Measurements from ENCODE around the gene TNFRSF8. TPM values are rescaled to one million over a fixed set of nuclear protein-coding genes. Genes with fewer than 3 reads are reported as not detected.

Gene TNFRSF8
- total and polyA plus RNA-seq, 7 experiments from 2014 or later, result 0.56 to 29.3 (median 4.0) TPM; not detected in 4

DNA sequence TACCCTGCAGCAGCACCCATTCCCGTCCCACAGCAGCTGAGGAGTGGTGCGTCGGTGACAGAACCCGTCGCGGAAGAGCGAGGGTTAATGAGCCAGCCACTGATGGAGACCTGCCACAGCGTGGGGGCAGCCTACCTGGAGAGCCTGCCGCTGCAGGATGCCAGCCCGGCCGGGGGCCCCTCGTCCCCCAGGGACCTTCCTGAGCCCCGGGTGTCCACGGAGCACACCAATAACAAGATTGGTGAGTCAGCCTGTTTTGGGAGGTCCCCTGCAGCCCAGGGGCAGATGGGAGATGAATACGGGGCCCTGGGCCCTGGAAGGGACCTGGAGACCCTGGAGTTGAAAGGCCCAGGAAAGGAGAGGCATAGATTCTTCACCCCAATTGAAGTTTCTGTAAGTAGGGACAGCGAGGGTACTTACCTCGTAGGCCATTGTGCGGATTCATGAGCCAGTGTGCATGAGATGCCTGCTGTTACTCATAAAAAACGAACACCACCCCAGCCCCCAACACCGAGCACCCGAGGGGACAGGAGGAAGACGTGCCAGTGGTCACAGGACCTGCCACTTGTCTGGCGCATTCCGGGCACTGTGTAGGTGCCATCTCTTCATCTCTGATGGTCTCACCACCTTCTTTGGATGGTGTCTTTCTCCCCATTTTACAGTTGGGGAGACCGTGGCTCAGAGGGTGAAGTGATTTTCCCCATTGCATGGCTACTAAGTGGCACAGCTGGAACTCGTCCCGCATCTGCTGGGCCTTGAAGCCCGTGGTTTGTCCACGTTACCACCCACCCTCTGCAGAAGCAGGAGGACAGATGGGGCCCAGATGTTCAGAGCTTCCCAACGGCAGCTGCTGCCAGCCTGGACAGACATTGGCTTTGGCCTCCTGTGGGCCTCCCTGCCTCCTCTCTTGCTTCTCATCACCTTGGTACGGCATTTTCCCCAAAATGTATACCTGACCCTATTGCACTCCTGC lies 75.4 kb downstream of the TNFRSF8 start:
- H3K27me3 ChIP-seq (ENCODE audit: control insufficient read depth in 2 of 2, insufficient read depth in 2 of 2, low read length in 2 of 2), result no peaks in the 10 kb centered on the region
- H3K9me3 ChIP-seq (ENCODE audit: control insufficient read depth in 2 of 3, low read length in 3 of 3), result no peaks in the 10 kb centered on the region
- H3K36me3 Mint-ChIP-seq, result peaks cover 0 to 4% (median 0%) of the 10 kb centered on the region in 5 donors
- POLR2A ChIA-PET, result interaction anchor here (0.8 to 6.7 kb wide), 5 partner anchors 13 to 70 kb away, joined by 3 to 57 read pairs (median 3); no protein-coding TSS in a partner anchor
- peak overlapping the region in 3 of 9 donors; percentile 36 to 55 (median 50) for H3K27ac Mint-ChIP-seq
- H3K27ac ChIP-seq (ENCODE audit: low read depth, low read length), result no peak overlapping the region
- no peaks in the 10 kb centered on the region for H3K27me3 Mint-ChIP-seq
- ATAC-seq, result no peak
- CTCF ChIA-PET, result interaction anchor here (1.3 to 2.2 kb wide), 3 partner anchors 12 to 13 kb away, joined by 5 to 12 read pairs (median 7); no protein-coding TSS in a partner anchor
- no peaks in the 10 kb centered on the region for H3K36me3 ChIP-seq (ENCODE audit: control insufficient read depth in 2 of 3, insufficient read depth in 3 of 3, low read length in 3 of 3)
- no peaks in the 10 kb centered on the region for H3K9me3 Mint-ChIP-seq
- intact Hi-C loops (cut with micrococcal nuclease), result no loop called here
- peaks cover 4 to 16% of the 10 kb centered on the region in 2 donors for H3K4me1 ChIP-seq (ENCODE audit: control insufficient read depth in 2 of 2, insufficient read depth in 2 of 2, low read length in 2 of 2)
- no peak for DNase-seq
- peaks cover 13 to 27% (median 22%) of the 10 kb centered on the region in 7 donors for H3K4me1 Mint-ChIP-seq
- no peak overlapping the region for H3K4me3 ChIP-seq (ENCODE audit: low read length)
- H3K4me3 Mint-ChIP-seq, result no peak overlapping the region

DNA sequence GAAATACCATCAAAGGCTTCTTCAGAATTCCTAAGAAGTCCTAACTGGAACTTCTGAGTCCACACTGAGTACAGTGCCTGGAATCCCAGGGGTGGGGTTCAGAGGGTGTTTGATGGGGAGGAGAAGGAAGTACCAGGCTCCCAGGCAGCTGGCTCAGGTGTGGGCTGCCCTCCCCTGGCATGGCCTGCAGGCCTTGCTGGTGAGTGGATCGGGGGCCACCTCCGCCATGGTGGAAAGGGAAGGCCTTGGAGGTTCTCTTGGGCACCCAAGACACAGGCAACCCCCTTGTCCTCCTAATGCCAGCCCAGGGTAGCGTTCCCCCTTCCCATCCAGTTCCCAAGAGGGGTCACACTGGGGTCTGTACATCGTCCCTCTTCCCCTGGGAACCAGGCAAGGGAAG lies 76.9 kb downstream of the TNFRSF8 start:
- H3K27ac Mint-ChIP-seq, result peak overlapping the region in 2 of 9 donors; percentile 5 to 43
- peaks cover 16 to 28% (median 23%) of the 10 kb centered on the region in 7 donors for H3K4me1 Mint-ChIP-seq
- POLR2A ChIA-PET, result interaction anchor here (0.8 to 6.7 kb wide), 4 partner anchors 11 to 37 kb away, joined by 3 to 57 read pairs (median 4); no protein-coding TSS in a partner anchor
- Histone ChIP-seq H3K36me3 (ENCODE audit: control insufficient read depth in 2 of 3, insufficient read depth in 3 of 3, low read length in 3 of 3) (no peaks in the 10 kb centered on the region), H3K27me3 (ENCODE audit: control insufficient read depth in 2 of 2, insufficient read depth in 2 of 2, low read length in 2 of 2) (no peaks in the 10 kb centered on the region), H3K4me1 (ENCODE audit: control insufficient read depth in 2 of 2, insufficient read depth in 2 of 2, low read length in 2 of 2) (peaks cover 12 to 16% of the 10 kb centered on the region in 2 donors), H3K27ac (ENCODE audit: low read depth, low read length) (no peak overlapping the region), H3K9me3 (ENCODE audit: control insufficient read depth in 2 of 3, low read length in 3 of 3) (no peaks in the 10 kb centered on the region), H3K4me3 (ENCODE audit: low read length) (no peak overlapping the region)
- intact Hi-C loops (cut with micrococcal nuclease), result no loop called here
- H3K9me3 Mint-ChIP-seq, result peaks cover 0 to 1% (median 0%) of the 10 kb centered on the region in 11 donors
- ATAC-seq (no peak), DNase-seq (no peak)
- H3K27me3 Mint-ChIP-seq, result no peaks in the 10 kb centered on the region
- CTCF ChIA-PET, result interaction anchor here (2.2 kb wide), 1 partner anchor 15 kb away, joined by 7 read pairs; no protein-coding TSS in a partner anchor
- H3K36me3 Mint-ChIP-seq, result peaks cover 0 to 9% (median 0%) of the 10 kb centered on the region in 5 donors
- no peak overlapping the region for H3K4me3 Mint-ChIP-seq

DNA sequence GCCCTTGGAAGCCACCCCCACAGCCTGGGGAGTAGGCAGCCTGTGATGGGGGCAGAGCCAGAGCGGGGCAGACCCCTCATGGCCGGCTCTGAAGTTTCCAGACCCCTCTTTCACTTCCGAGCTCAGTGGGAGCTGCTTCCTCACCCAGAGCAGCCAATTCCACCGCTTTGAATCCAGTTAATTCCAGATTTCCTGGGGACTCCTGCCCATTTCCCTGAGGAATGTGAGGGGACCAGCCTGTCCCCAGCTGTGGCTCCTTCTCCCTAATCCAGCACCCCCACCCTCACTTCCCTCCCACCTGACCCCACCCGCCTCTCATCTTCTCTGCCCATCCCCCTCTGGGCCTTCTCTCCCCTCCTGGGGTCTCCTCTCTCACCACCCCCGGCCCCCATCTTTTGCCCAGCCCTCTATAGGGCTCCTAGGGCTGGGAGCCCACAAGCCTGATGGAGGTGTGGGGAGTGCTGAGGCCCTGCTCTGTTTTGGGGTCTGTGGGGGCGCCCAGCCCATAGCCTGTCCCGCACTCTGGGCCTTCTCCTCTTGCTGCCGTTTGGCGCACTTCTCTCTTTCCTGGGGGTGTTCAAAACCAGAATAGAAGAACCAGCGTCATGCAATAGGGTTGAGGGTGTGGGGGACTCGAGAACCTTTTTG lies 77.5 kb downstream of the TNFRSF8 start:
- Histone ChIP-seq H3K9me3 (ENCODE audit: control insufficient read depth in 2 of 3, low read length in 3 of 3) (no peaks in the 10 kb centered on the region), H3K4me3 (ENCODE audit: low read length) (no peak overlapping the region), H3K4me1 (ENCODE audit: control insufficient read depth in 2 of 2, insufficient read depth in 2 of 2, low read length in 2 of 2) (peaks cover 12 to 16% of the 10 kb centered on the region in 2 donors), H3K27me3 (ENCODE audit: control insufficient read depth in 2 of 2, insufficient read depth in 2 of 2, low read length in 2 of 2) (no peaks in the 10 kb centered on the region), H3K36me3 (ENCODE audit: control insufficient read depth in 2 of 3, insufficient read depth in 3 of 3, low read length in 3 of 3) (no peaks in the 10 kb centered on the region), H3K27ac (ENCODE audit: low read depth, low read length) (no peak overlapping the region)
- H3K4me1 Mint-ChIP-seq, result peaks cover 16 to 33% (median 27%) of the 10 kb centered on the region in 7 donors
- CTCF ChIA-PET, result interaction anchor here (2.2 kb wide), 1 partner anchor 15 kb away, joined by 7 read pairs; no protein-coding TSS in a partner anchor
- H3K4me3 Mint-ChIP-seq, result no peak overlapping the region
- H3K27ac Mint-ChIP-seq, result peak overlapping the region in 1 of 9 donors; percentile 33
- no peaks in the 10 kb centered on the region for H3K27me3 Mint-ChIP-seq
- intact Hi-C loops (cut with micrococcal nuclease), result no loop called here
- peaks cover 0 to 1% (median 0%) of the 10 kb centered on the region in 11 donors for H3K9me3 Mint-ChIP-seq
- ATAC-seq (no peak), DNase-seq (no peak)
- POLR2A ChIA-PET, result interaction anchor here (6.7 kb wide), 1 partner anchor 11 kb away, joined by 57 read pairs; no protein-coding TSS in a partner anchor
- H3K36me3 Mint-ChIP-seq, result peaks cover 0 to 9% (median 0%) of the 10 kb centered on the region in 5 donors

DNA sequence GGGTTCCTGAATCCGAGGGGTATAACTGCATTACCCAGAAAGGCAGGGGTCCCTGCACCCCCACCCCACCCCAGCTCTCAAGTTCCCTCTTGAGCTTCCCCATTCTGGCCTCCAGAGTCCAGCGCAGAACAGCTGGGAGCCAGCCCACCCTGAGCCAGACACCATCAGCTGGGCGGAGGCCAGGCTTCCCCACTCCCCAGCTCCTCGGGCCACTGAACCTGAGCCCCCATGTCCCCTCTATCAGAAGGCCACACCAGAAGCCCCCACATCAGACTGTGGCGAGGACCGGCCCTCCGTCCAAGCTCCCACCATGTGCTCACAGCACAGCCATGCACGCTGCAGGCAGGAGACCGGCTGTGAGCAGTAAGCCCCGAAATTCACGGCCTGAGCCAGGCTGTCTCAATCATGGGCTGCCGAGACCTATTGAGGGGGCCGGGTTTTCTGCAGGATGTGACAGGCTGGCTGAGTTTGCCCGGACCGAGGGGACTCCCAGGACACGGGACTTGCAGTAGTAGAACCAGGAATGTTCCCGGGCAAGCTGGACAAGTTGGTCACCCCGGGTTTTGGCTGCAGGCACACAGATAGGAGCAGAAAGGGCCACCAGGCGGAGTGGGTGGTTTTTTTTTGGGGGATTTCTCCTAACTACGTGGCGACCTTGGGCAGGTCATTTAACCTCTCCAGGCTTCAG lies 78.2 kb downstream of the TNFRSF8 start:
- POLR2A ChIA-PET, result interaction anchor here (0.7 to 6.7 kb wide), 2 partner anchors 10 to 90 kb away, joined by 3 to 57 read pairs; no protein-coding TSS in a partner anchor
- ATAC-seq (no peak), DNase-seq (no peak)
- intact Hi-C loops (cut with micrococcal nuclease), result no loop called here
- CTCF ChIA-PET, result interaction anchor here (0.8 to 1.7 kb wide), 2 partner anchors 17 to 41 kb away, joined by 3 to 5 read pairs; no protein-coding TSS in a partner anchor
- peaks cover 12 to 20% of the 10 kb centered on the region in 2 donors for H3K4me1 ChIP-seq (ENCODE audit: control insufficient read depth in 2 of 2, insufficient read depth in 2 of 2, low read length in 2 of 2)
- no peak overlapping the region for H3K27ac ChIP-seq (ENCODE audit: low read depth, low read length)
- Mint-ChIP-seq H3K9me3 (peaks cover 0 to 1% (median 0%) of the 10 kb centered on the region in 11 donors), H3K27me3 (no peaks in the 10 kb centered on the region), H3K4me1 (peaks cover 20 to 37% (median 29%) of the 10 kb centered on the region in 7 donors), H3K36me3 (peaks cover 0 to 9% (median 0%) of the 10 kb centered on the region in 5 donors), H3K27ac (peak overlapping the region in 5 of 9 donors; percentile 11 to 65 (median 45)), H3K4me3 (no peak overlapping the region)
- H3K4me3 ChIP-seq (ENCODE audit: low read length), result no peak overlapping the region
- H3K27me3 ChIP-seq (ENCODE audit: control insufficient read depth in 2 of 2, insufficient read depth in 2 of 2, low read length in 2 of 2), result no peaks in the 10 kb centered on the region
- H3K9me3 ChIP-seq (ENCODE audit: control insufficient read depth in 2 of 3, low read length in 3 of 3), result no peaks in the 10 kb centered on the region
- no peaks in the 10 kb centered on the region for H3K36me3 ChIP-seq (ENCODE audit: control insufficient read depth in 2 of 3, insufficient read depth in 3 of 3, low read length in 3 of 3)

DNA sequence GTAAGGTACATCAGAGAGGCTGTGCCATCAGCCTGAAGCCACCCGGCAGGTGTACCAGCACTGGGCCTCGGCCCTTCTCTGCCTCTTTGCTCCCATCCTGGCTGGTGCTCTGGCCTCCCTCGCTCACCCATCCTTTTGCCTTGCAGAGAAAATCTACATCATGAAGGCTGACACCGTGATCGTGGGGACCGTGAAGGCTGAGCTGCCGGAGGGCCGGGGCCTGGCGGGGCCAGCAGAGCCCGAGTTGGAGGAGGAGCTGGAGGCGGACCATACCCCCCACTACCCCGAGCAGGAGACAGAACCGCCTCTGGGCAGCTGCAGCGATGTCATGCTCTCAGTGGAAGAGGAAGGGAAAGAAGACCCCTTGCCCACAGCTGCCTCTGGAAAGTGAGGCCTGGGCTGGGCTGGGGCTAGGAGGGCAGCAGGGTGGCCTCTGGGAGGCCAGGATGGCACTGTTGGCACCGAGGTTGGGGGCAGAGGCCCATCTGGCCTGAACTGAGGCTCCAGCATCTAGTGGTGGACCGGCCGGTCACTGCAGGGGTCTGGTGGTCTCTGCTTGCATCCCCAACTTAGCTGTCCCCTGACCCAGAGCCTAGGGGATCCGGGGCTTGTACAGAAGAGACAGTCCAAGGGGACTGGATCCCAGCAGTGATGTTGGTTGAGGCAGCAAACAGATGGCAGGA lies 79.2 kb downstream of the TNFRSF8 start:
- no peak for ATAC-seq
- Mint-ChIP-seq H3K9me3 (peaks cover 0 to 1% (median 0%) of the 10 kb centered on the region in 11 donors), H3K27ac (peak overlapping the region in 4 of 9 donors; percentile 11 to 62 (median 34)), H3K27me3 (no peaks in the 10 kb centered on the region), H3K36me3 (peaks cover 0 to 9% (median 0%) of the 10 kb centered on the region in 5 donors), H3K4me3 (no peak overlapping the region), H3K4me1 (peaks cover 30 to 46% (median 39%) of the 10 kb centered on the region in 7 donors)
- intact Hi-C loops (cut with micrococcal nuclease), result no loop called here
- Histone ChIP-seq H3K4me1 (ENCODE audit: control insufficient read depth in 2 of 2, insufficient read depth in 2 of 2, low read length in 2 of 2) (peaks cover 20 to 30% of the 10 kb centered on the region in 2 donors), H3K36me3 (ENCODE audit: control insufficient read depth in 2 of 3, insufficient read depth in 3 of 3, low read length in 3 of 3) (no peaks in the 10 kb centered on the region), H3K27ac (ENCODE audit: low read depth, low read length) (no peak overlapping the region), H3K27me3 (ENCODE audit: control insufficient read depth in 2 of 2, insufficient read depth in 2 of 2, low read length in 2 of 2) (no peaks in the 10 kb centered on the region), H3K4me3 (ENCODE audit: low read length) (no peak overlapping the region), H3K9me3 (ENCODE audit: control insufficient read depth in 2 of 3, low read length in 3 of 3) (no peaks in the 10 kb centered on the region)
- CTCF ChIA-PET, result interaction anchor here (0.8 to 1.7 kb wide), 2 partner anchors 18 to 40 kb away, joined by 3 to 5 read pairs; no protein-coding TSS in a partner anchor
- DNase-seq, result no peak
- POLR2A ChIA-PET, result interaction anchor here (0.7 to 6.7 kb wide), 5 partner anchors 9 to 89 kb away, joined by 3 to 57 read pairs (median 3); no protein-coding TSS in a partner anchor

Measured in naive thymus-derived CD4-positive, alpha-beta T cell (primary cell).